HG03159 (cell line): ENCODE measurements around the gene IPMK.
"Not testable (repeated sequence)": the region's sequence is repeated elsewhere in the genome, so short reads cannot be mapped to it uniquely, and the experiment has no call there.

Experiments used
- ATAC-seq: cut with Tn5 transposase; IDR thresholded peaks from one replicate; pipeline ENCODE4 v1.9.1; 2021; ENCODE audit warnings: mild to moderate bottlenecking, moderate library complexity; ENCODE audit not compliant: unreplicated experiment

The IPMK gene

GRCh38 chr10:58229856-58230255, 37.8 kb downstream of the IPMK start:
- not testable (repeated sequence) for ATAC-seq

DNA sequence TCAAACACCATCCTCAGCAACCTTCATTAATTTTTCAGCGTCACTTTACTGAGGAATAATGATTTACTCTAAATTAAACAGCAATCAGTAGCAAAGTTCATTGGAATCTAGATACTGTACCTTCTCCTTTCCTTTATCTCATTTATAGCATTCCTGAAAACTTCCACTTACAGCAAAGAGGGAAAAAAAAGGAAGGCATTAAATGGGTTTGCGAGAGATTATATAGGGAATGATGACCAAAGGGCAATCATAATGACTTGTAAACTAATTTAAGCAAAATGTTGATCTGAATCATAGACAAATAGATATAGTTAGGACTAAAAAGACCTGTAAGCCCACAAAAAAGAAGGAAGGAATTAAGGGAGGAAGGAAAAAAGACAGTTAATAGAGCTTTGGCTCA, 42.0 kb downstream of the IPMK start:
- no peak for ATAC-seq

DNA sequence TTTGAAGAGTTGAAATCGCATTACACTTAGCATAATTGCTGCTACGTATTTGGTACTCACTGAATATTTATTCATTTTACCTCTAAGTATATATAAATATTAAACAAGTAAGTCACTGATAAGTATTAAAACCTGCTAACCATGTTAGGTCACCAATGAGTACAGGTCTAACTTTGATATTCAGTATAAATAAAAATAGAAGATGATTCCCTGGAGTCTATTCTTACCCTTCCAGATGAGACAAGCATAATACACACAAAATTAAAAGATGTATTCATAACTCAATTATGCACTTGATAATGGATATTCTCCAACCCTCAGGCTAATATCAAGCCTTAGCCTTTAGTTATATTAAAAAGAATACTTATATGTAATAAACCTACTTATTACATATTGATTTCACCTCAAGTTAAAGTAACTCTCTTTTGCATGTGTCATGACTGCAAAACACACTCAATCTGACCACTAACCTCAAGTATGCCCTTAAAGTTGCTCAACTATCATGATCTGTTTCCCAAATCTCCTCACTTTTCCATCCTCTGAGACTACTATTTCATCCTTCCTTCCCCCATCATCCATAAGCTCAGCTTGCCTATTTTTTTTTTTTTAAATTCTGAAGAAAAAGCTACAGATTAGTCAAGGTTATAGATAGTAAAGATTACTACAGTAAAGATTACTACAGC, 46.8 kb downstream of the IPMK start:
- no peak for ATAC-seq

- no peak for ATAC-seq
Measured at GRCh38 chr10:58219875-58220274, 47.8 kb downstream of the IPMK start.

GRCh38 chr10:58217612-58218011, 50.1 kb downstream of the IPMK start:
- ATAC-seq: no peak

GRCh38 chr10:58212622-58213021, 55.1 kb downstream of the IPMK start:
- ATAC-seq: no peak

GRCh38 chr10:58210160-58210559, 57.5 kb downstream of the IPMK start:
- no peak for ATAC-seq

DNA sequence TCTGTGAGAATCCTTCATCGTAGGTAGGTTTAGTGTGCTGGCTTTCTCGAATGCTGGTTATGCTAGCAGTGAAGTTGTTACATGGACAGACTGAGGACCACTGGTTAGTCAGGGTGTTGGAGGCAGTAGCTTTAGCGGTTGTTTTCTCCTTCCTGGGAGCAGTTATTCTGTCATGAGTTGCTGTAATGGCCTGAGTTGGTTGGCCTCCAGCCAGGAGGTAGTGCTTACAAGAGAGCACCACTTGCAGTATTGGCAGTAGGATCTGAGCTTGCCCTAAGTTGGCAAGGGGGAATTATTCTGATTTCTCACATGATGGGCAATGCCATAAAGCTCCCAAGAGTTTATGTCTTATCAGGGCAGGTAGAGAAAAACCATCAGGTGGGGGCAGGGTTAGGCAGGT, 58.0 kb downstream of the IPMK start:
- ATAC-seq: no peak

DNA sequence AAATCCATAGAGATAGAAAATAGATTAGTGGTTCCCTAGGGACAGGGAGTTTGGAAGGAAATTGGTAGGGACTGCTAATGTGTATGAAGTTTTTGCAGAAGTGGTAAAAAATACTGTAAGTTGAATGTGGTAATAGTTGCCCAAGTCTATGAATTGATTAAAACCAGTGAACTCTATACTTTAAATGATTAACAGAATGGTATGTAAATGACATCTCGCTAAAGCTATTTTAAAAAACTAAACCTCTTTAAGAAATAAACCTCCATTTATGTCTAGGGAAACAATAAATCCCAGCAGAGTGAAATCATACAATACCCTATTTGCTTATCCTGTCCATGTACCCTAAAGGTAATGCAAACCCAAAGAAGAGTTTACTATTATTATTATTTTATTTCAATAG, 61.4 kb downstream of the IPMK start:
- ATAC-seq: no peak

- ATAC-seq: peak; percentile 71
Measured at GRCh38 chr10:58201704-58202103, 66.0 kb downstream of the IPMK start.

DNA sequence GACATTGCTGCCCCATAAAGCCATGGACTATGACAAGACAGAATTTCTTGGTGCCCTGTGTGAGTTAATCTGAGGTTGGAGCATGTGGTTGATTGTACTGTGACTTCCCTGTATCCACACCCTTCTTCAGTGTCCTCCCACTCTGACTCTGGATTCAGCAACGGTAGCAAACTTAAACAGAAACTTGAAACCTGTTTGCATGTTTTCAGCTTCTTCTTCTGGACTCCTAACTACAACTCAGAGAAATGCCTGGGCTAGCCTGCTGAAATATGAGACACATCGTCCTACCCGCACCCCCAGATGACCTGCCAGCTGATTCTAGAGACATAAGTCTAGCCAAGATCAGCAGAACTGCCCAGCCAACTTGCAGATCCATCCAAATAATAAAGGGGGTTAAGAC, 78.4 kb downstream of the IPMK start:
- no peak for ATAC-seq

GRCh38 chr10:58184120-58184670, 83.5 kb downstream of the IPMK start:
- ATAC-seq: no peak

GRCh38 chr10:58180666-58181065, 87.0 kb downstream of the IPMK start:
- no peak for ATAC-seq

GRCh38 chr10:58179238-58179637, 88.5 kb downstream of the IPMK start:
- no peak for ATAC-seq

- no peak for ATAC-seq
Measured at GRCh38 chr10:58178811-58179210, 88.9 kb downstream of the IPMK start.

DNA sequence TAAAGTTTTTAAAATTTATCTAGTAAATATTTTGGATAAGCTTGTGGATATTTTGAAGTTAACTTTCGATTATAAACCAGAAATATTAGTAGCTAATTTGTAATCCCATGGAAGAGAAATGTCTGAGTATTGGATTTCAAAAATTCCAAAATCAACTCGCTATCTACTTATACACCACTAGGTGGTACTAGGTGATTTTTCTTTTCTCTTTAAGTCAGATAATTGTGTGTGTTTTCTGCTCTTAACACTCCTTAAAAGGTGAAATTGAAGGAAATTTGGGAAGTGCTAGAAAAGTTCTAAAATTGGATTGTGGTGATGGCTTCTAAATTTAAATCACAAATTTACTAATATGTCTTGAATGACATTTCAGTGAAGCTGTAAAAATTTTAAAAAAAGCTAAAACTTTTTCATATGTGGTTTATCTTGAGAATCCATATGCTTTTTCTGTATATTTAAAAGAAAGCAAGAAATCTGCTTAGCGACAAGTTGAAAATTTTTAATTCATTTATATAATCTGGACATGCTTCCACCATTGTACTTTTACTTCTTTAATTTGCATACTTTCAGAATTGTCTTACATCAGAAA, 90.2 kb downstream of the IPMK start:
- ATAC-seq: peak; percentile 49

- no peak for ATAC-seq
Measured at GRCh38 chr10:58175990-58176900, 91.4 kb downstream of the IPMK start.

GRCh38 chr10:58174831-58175230, 92.9 kb downstream of the IPMK start:
- ATAC-seq: no peak

DNA sequence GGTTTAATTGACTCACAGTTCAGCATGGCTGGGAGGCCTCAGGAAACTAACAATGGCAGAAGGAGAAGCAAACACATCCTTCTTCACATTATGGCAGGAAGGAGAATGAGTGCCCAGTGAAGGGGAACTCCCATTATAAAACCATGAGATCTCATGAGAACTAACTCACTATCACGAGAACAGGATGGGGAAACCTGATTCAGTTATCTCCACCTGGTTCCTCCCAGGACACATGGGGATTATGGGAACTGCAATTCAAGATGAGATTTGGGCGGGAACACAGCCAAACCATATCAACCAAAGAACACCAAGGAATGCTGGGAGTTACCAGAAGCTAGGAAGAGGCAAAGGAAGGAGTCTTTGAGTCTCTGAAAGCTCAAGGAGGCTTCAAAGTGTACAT, 94.3 kb downstream of the IPMK start:
- no peak for ATAC-seq

GRCh38 chr10:58171146-58171545, 96.5 kb downstream of the IPMK start:
- ATAC-seq: no peak

DNA sequence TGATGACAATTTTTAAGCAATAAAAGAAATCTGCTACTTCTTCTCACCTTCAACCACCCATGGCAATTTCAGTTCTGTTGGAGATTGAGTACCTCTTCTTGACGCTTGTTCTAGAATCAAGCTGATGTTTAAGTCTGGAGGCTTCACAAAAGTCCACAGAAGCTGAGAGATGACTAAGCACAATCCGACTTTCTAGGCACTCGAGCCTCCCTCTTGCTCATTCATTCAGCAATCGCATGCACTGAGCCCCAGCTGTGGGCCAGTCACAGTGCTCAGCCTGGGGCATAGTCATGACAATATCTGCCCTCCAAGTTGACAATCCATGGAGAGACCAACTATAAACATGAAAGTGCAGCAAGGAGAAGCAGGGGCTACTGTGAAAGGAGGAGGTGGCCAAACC, 103.2 kb downstream of the IPMK start:
- no peak for ATAC-seq

- ATAC-seq: no peak
Measured at GRCh38 chr10:58158806-58159205, 108.9 kb downstream of the IPMK start.
